Breast epithelium (tissue), 3 donors: ENCODE data around the gene IFI16.

Experiments
- CTCF ChIP-seq, 3 donors: fragments of 450-650 bp; IDR thresholded peaks; one replicate each; pipeline ENCODE4 v1.5.1; 2016 to 2017; ENCODE audit warnings: antibody characterized with exemption in 3 of 3, mild to moderate bottlenecking in 3 of 3, moderate library complexity in 3 of 3
- POLR2A ChIP-seq: fragments of 450-650 bp; IDR thresholded peaks from one replicate; pipeline ENCODE4 v1.6.1; 2016; ENCODE audit warnings: antibody characterized with exemption, mild to moderate bottlenecking, moderate library complexity

DNA sequence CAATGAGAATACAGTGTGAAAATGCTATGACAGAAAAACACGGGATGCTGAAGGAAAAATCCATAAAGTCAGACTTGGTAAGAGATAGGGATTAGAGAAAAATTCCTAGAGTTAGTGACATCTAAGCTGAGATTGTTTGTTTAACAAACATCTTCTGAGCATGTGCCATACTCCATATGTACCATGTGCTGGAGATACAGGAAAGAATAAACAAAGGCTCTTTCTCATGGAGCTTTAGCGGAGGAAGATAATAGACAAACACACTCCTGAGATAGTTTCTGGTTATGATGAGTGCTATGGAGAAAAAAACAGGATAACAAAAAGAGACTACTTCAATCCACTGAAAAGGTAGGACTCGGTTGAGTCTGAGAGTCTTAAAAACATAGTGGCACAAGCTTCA lies 88.9 kb downstream of the IFI16 start:
- TF ChIP-seq CTCF (IDR thresholded peaks at IDR 0.05) (no peak), POLR2A (no peak)
